GM21723 (cell line): ENCODE results near the gene RBKS.

Experiments
- ATAC-seq: cut with Tn5 transposase; IDR thresholded peaks from one replicate; pipeline ENCODE4 v1.9.1; 2021; ENCODE audit warnings: mild to moderate bottlenecking, moderate library complexity; ENCODE audit not compliant: unreplicated experiment

The RBKS gene

DNA sequence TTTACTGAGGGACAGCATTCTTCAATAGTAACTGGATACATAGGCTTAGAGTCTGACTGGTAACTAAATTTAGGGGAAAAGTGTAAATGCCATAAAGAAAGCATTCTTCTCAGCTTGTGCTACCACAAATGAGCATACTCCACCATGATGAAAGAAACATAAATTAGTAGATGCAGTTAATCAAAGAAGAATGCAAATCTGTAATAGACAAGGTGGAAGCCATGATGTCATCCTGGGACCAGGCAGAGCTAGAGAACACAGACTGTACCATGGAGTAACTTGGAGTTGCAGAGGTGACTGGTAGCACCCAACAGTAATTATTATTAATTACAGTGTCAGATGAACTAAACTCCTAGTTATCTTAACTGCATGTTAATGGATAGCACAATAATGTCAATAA lies 51.7 kb downstream of the RBKS start:
- no peak for ATAC-seq

DNA sequence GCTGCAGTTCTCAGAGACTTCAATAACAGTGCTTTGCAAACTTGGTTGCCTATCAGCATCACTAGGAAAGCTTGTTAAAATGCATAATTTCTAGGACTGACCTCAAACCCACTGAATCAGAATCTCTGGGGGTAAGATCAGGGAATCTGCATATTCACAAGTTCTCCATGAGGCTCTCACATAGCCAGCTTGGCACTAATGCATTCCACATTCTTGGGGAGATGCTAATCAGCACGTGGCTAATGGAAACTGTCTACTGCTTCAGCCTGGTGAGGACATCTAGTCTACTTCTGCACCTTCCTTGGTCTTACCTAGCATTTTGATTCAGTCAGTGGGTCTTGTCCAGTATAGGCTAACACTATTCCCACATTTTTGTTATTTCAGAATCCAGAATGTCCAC lies 56.3 kb downstream of the RBKS start:
- ATAC-seq: no peak

DNA sequence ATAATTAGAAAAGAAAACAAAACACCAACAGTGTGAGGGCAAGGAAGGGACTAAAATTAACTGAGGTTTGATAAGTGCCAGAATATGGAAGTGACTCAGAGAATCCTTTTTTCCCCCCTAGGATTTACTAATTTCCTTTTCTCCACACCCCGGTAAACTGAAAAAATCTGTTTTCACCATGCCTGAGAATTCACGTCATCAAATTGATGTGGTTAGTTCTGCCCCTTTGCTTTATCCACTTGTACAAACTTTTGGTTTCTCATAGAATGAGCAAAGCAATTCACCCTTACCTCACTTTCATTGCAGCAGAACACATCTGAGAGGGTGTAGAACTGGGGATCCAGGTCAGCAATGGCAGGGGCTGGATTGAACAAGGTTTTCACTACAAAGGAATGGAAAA lies 57.8 kb downstream of the RBKS start:
- ATAC-seq: no peak

DNA sequence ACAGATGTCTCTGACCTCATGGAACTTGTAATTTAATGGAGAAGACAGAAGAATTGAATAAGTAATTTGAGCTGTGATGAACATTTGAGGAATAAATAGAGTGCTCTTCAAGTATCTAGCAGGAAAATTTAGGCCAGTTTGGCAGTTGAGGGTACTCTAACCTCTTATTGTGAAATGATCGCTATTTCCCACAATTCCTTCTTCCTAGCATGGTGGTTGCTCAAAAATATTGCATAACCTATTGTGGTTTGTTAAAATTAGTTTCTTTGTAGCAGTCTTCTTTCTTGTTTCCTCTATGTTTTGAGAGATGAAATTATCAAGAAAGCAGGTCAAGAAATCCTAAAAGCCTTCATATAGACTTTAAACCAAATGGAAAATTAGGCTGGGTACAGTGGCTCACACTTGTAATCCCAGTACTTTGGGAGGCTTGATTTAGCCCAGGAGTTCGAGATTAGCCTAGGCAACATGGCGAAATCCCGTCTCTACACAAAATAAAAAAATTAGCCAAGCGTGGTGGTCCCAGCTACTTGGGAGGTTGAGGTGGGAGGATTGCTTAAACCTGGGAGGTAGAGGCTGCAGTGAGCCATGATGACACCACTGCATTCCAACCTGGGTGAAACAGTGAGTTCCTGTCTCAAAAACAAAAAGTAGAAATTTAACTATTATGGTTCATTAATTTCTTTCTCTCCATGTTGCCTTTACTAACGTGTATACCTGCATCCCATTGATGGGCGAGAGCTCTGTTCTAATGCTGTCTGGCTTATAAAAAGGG lies 58.7 kb downstream of the RBKS start:
- no peak for ATAC-seq

DNA sequence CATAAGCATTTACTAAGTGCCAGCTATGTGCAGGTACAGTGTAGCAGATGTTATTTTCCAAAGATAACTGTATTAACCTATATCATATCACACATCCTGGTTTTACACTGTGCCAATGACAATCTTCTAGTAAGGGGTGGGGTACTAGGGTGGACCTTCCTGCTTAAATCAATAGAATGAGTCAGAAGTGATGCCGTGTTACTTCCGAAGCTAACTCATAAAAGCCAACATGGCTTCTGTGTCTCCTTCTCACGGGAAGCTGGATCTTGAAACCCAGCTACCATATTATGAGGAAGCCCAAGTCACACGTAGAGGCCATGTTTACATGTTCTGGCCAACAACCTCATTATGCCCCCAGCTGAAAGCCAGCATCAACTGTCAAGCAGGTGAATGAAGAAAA lies 59.5 kb downstream of the RBKS start:
- no peak for ATAC-seq

DNA sequence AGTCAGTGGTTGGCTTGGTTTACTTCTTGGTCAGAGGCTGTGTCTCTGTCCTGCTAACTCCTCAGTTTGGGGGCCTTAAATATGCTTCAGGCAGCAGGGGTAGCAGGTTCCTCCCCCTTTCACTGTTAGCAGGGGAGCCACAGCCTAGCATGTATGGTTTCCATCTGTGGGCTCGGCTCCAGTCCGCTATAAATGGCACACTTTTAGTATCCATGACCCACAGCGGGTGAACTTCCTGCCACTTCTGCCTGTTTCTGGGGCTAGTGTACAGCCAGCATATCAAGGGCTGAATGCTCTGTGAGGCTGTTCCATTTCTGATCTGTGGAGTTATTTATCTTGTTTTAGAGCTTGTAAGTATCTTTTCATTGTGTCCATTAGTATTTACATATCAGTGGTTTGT lies 60.4 kb downstream of the RBKS start:
- ATAC-seq: no peak

DNA sequence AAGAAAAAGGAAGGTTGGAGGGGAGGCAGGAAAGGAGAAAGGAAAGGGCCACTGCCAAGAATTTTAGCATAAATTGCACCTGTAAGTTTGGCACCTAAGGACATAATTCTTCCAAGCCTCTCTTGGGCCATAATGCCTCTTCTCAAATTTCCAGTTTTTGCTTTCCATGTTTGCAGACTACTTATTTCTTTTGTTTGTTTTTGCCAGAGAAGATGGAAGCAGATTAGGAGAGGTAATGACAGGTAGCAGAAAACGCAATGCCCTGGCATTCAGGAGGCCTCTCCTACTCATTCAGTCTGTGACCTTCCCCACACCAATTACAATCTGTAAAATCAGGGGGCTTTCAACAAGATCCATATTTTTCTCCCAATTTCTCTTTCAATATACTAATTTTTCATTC lies 61.9 kb downstream of the RBKS start:
- ATAC-seq: no peak

DNA sequence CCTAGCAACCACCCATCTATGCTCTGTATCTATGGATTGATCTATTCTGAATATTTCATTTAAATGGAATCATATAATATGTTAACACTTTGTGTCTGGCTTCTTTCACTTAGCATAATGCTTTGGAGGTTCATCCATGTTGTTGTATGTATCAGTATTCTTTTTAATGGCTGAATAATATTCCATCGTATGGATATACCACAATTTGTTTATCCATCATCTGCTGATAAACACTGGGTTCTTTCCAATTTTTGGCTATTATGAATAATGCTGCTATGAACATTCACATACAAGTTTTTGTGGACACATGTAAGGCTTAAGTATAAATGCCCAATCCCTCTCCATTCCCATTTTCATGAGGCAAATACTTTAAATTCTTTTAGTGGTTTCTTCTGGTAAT lies 65.8 kb downstream of the RBKS start:
- ATAC-seq: no peak

DNA sequence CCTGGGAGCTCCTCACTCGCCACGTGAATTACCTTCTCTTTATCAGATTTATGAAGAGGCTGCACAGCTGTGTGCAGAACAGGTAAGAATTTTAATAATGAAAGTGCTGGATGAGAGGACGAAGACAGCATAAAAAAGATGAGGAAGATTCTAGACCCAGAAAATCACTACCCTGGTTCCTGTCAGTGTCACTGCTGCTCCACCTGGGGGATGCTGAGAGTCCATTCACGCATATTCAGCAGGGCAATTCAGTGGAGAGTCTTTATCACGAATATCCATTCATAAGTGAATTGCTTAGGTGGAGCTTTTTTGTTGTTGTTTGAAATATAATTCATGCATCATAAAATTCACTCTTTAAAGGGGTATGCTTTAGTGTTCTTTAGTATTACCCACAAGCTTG lies 66.6 kb downstream of the RBKS start:
- no peak for ATAC-seq

DNA sequence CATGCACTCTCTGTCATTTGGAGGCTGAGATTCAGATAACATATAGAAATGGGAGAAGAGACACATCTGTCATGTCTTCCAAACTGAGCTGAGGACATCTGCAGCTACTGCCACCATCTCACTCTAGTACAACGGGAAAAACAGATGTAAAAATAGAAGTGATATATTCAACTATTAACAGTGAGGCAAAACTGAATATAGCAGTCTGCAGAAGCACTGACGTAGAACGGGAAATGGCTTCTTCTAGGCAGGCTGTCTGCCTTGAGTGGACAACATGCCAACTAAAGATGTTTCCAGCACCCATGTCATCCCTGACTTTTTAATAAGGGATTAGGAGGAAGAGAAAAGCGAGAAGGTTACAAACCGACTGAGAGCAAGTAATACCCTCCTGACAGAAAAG lies 67.1 kb downstream of the RBKS start:
- ATAC-seq: no peak

DNA sequence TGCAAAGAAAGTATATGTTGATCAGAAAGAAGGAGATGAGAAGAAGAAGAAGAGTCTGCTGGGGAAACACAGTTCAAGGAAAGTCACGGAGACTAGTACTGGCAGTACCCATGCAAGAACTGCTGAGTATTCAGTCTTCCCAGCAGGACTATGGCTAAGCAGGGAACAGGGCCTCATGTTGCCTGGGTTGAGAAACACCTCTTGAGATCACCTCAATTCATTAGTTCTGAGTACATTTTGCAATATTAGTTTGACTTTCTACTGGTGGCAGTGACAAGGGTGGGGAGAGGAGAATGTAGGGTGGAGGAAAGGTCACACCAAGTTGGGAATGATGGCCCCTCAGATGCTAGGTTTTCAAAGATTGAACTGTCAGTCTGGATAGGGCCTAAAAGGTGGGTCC lies 68.1 kb downstream of the RBKS start:
- no peak for ATAC-seq

DNA sequence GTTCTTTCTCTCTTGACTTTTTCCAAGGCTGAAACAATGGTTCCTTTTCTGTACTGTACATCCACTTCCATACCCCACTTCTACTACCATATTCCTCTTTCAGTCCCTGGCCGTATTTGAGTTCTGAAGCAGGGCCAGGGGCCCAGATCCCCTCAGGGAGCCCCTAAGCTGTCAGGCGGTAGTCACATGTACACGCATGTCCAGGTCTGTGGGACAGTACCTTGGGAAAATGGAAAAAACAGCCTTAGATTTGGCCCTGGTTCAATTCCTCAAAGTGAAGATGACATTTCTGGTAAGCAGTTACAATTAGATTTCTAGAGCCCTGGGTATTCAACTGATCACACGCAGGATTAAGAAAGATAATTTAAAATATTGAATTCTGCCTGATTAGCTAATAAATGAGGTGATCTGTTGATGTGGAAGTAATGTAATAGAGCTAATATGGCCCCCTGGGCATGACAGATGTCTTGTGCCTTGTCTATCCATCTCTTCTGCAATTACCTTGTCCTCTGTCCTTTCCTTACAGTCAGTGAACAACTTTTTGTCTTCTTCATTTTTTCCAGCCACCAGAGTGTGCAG lies 74.2 kb downstream of the RBKS start:
- no peak for ATAC-seq

DNA sequence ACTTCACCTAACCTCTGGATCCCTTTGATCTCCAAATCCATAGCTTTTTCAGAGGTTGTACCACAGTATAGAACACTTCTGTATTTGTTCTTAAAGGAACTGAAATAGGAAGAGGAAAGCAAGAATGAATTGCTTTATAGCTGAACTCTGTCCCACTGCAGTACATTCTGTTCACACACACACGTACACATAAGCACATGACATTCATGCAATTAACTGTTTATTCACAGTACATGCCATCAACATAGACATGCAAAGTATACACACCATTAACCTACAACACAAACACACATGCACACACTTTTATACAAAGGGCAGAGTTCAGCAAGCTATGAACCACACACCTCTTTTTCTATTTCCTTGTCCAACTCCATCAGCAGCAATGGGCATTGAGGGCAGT lies 75.4 kb downstream of the RBKS start:
- ATAC-seq: no peak

DNA sequence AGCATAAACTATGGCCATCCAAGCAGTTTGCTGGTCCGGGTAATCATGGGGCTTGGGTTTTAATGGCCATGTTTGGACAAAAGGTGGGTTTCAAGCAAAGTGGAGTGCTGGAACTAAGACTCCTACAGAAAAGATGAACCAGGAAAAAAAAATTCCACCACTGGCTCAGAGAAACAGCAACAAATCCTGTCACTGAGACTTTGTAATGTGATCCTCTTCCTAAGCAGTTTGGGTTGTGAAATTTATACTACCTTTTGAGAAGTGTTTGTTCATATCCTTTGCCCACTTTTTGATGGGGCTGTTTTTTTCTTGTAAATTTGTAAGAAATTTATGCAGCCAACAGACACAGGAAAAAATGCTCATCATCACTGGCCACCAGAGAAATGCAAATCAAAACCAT lies 78.4 kb downstream of the RBKS start:
- ATAC-seq: no peak

DNA sequence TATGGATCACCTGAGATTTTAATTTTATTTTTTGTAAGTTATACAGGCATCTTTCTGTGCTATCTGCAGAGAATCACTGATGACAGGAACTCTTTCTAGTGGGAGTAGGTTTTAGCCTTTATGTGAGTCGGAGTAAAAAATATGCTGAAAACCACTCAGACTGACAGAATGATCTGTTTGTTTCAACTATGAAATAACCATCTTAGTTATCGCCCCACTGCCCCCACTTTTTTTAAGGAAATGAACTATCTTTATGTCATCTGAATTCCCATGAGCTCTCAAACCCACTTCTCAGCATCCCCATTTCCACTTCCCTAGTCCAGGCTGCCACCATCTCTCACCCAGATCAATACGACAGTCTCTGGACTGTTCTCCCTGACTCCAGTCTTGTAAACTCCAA lies 79.7 kb downstream of the RBKS start:
- ATAC-seq: no peak

DNA sequence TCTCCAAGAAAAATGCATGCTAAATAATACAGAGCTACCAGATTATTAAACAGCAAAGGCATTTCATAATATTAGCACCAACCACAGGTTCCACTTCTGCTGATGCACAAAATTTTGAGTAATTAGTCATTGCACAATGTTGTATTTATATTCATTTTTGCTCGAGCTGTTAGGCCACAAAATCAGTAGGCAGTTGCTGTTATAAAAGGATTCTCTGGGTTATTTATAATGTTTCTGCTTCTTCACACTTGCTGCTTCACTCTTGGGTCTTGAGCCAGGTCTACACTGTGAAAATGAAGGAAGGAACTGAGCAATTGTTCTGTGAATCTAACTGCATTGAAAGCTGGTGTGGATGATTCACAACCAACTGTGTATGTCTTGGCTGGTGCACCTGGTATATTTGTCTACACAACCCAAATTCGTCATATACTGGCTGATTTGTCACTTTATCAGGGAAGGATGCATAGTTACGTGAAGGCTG lies 80.4 kb downstream of the RBKS start:
- ATAC-seq: no peak

DNA sequence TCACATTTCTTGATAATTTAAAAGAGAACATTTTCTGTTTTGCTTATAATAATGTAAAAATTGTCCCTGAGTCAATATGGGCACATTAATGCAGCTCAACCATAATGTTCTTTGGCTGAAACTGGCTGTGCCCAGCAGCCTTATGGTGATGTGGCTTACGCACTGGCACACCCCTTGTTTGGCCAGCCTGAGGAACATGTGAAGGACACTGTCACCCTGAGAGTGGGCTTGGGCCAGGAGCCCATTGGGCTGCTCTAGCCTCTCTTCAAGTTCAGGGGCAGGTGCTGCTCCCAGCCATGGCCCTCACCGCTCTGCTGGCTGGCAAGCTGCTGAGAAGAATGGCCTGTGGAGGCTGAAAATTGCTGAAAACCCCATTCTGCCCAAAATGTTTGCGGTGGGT lies 81.2 kb downstream of the RBKS start:
- ATAC-seq: no peak

DNA sequence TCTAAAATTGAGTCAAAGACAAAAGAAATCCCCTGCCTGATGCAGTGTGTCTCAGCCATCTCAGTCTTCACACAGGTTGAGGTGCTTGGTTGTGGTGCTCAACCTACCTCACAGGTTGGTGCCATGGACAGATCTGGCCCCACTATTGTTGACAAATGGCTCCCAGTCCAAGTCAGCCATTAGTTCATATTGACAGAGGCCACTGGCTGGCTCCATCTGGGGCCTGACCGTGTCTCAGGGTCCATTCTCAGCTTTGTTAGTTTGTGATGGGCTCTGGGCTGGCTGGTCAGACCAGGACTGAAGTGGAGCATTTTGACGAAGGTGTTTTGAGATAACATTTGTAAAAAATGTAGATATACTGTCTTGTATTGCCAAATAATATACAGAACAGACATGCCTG lies 81.8 kb downstream of the RBKS start:
- ATAC-seq: no peak

DNA sequence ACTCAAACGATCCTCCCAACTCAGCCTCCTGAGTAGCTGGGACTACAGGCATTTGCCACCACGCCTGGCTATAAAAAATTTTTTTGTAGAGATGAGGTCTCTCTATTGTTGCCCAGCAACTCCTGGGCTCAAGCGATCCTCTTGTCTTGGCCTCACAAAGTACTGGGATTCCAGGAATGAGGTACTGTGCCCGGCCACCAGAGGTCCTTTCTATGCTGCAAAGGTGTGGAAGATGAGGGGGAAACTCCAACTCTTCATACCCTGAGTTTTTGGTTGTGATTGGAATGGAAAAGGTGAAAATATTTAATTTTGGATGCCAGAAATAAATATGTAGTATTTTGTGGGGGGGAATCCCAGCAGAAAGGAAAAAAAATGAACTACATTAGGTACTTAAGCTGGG lies 82.7 kb downstream of the RBKS start:
- ATAC-seq: no peak

DNA sequence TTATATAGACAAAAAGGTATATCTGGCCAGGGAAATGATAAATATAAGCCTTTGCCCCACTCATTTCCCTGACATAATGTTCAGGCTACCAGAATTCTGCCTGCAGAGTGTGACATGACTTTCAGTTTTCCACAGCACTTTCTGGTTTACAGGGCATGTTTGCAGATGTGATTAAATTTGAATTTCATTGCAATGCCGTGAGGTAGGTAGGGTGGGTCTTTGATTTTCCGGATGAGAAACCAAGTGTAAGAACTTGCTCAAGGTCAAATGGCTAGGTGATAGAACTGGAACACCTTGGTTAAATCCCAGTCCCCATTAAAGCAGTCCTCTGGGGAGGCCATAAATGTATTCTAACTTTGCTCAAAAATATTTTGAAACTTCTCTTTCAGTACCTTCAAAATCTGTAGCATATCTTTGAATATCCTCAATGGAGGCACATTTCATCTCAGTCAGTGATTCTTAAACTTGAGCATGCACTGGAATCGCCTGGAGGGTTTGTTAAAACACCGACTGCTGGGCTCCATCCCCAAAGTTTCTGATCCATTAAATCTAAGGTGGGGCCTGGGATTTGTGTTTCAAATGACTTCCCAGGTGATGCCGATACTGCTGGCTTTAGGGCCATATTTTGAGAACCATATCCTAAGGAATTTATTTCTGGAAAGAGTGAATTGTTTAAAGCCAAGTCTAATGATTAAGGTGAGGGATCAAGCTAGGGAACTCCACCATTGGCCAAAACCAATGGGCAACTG lies 83.7 kb downstream of the RBKS start:
- ATAC-seq: no peak

DNA sequence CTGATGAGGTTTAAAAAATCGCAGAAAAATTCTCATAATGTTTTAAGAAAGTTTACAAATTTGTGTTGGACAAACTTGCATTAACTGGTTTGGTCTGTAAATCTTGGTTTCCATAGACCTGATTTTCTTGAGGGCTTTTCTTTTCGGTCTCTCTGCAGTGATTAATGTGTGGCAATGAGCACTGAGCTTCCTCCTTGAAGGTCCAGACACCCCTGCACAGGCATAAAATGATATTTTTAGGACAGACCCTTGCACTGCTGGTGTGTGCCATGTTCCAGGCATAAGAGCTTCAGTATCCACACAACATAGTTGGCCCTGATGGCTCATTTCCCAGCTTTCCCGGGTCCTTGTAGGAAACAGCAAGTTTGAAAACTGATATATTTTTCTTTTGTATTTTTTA lies 85.0 kb downstream of the RBKS start:
- ATAC-seq: no peak

DNA sequence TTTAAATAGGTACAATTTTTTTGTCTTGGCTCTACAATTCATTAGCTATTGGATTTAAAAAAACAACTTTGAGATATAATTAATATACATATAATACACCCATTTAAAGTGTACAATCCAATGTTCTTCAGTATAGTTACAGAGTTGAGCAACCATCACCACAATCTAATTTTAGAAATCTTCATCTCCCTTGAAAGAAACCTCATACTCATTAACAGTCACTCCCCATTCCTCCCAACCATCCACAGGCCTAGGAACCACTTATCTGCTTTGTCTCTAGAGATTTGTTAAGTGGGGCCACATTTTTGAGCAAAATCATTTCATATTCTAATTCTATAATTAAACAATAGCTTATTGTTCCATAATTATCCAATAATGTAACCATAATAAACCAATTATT lies 86.0 kb downstream of the RBKS start:
- no peak for ATAC-seq
